ENCODE data around the gene ATG7. TPM values are rescaled to one million over a fixed set of nuclear protein-coding genes. Genes with fewer than 3 reads are reported as not detected.

The ATG7 gene
- total RNA-seq, 1 donor: 131 TPM

DNA sequence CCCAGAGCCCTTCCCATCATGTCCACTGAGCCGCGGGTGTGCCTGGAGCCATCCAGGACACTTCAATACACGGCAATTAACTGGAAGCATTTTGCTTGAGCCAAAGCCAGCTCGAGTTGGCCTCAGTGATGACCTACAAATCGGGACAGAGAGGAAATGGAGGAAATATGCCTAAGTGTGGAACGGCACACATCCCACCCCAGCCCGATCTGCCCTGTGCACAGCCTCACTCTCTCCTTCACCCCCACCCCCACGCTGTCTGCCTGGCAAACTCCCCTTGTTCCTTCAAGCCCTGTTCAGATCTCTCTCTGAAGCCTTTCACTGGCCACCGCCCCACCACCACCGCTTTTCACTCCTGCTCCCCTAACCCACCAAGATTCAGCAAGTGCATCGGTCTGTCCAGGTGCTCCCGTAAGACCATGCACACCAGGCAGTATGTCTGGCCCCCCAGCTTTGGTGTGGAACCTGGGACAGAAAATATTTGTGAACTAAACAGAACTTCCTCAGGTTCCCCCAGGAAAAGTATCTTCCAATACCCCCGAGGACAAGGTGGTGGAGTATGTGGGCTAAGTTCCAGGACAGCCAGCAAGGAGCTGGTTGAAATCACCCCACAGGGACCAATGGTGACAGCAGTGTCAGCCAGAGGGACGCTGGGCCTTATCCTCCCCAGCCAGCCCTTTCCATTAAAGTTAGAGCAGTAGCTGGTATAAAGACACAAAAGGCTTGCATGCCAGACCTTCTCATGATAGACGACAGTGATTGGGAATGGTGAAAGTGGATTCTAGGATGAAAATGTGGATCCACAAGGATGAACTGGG lies 287.8 kb downstream of the ATG7 start:
- TF ChIP-seq, protein P1, sequence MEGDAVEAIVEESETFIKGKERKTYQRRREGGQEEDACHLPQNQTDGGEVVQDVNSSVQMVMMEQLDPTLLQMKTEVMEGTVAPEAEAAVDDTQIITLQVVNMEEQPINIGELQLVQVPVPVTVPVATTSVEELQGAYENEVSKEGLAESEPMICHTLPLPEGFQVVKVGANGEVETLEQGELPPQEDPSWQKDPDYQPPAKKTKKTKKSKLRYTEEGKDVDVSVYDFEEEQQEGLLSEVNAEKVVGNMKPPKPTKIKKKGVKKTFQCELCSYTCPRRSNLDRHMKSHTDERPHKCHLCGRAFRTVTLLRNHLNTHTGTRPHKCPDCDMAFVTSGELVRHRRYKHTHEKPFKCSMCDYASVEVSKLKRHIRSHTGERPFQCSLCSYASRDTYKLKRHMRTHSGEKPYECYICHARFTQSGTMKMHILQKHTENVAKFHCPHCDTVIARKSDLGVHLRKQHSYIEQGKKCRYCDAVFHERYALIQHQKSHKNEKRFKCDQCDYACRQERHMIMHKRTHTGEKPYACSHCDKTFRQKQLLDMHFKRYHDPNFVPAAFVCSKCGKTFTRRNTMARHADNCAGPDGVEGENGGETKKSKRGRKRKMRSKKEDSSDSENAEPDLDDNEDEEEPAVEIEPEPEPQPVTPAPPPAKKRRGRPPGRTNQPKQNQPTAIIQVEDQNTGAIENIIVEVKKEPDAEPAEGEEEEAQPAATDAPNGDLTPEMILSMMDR (IDR thresholded peaks at IDR 0.05; ENCODE audit: insufficient read depth, low read depth, low read length): no peak
- no peak overlapping the region for H3K4me3 ChIP-seq (ENCODE audit: low read depth, low read length)
- DNase-seq (ENCODE audit: low read depth): no peak

DNA sequence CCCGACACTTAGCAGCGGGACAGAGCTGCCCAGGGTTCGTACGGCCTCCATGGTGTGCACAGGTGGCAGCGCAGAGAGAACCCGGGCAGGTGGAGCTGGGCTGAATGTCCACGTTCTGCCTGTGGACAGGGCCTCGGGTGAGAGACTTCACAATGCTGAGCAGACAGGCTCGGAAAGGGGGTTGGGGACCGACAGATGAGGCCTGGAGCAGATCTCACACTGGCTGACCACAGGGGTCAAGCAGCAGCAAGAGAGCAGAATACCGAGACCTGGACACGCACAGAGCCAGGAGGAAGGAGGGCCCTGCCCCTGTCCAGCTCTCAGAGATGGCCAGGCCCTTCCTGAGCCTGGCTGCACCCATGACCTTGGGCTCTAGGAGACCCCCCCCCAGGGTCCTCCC lies 288.5 kb downstream of the ATG7 start:
- no peak overlapping the region for H3K4me3 ChIP-seq (ENCODE audit: low read depth, low read length)
- TF ChIP-seq, protein P1 (IDR thresholded peaks at IDR 0.05; ENCODE audit: insufficient read depth, low read depth, low read length): no peak
- DNase-seq (ENCODE audit: low read depth): peak; percentile 73

DNA sequence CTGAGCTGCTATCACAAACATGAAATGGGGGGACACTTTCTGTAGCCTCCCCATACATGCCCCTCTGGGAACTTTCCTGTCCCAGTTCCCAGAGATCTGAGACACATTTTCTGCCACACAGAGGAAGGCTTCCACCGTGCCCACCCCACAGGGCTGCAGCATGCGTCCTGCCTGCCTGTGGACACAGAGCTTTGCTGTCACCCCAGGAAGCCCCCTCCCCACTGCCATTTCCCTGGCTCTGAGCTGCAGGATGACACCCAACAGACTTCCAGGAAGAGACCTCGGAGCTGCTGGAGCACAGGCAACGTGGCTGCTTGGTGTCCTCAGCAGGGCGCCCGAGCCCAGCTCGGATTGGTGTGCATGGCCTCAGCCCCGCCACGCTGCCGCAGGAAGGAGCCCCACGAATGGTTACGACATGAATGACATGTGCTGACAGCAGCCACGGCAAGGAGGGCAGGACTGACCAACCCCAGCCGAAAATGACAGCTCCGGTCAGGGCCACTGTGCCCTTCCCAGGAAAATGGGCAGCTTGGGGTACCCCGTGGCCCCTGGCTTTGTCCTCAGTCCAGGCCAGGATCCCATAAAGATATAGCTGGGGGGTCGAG lies 290.2 kb downstream of the ATG7 start:
- TF ChIP-seq, protein P1 (IDR thresholded peaks at IDR 0.05; ENCODE audit: insufficient read depth, low read depth, low read length): no peak
- no peak overlapping the region for H3K4me3 ChIP-seq (ENCODE audit: low read depth, low read length)
- DNase-seq (ENCODE audit: low read depth): no peak

DNA sequence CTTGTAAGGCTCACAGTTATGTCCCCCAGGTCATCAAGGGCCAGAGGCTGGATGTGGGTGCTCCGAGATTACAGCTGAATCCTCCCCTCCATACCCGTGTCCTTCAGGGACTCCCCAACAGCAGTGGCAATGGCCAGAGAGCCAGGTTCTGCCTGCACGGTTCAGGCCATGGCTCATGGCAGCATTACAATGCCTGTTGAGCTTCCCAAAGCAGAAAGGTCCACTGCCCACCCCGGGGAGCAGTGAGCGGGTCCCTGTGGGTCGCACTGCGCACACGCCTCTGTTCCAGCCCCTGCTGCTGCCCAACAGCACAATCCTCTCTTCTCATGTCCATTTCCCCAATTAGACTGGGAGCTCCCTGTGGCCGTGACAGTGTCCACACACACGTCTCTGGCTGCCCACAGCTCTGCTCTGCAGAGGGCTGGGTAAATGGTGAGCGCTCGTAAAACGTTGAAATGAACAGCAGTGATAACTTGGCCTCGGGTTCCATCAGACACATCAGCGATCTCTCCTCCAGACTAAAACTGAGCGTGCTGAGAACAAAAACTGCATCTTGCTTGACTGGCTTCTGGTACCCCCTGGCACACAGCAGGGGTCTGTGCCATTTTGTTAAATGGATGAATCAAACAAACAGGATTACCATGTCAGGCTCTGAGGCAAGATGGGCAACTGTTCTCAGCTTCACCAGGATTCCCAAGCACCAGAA lies 291.1 kb downstream of the ATG7 start:
- no peak overlapping the region for H3K4me3 ChIP-seq (ENCODE audit: low read depth, low read length)
- DNase-seq (ENCODE audit: low read depth): no peak
- TF ChIP-seq, protein P1 (IDR thresholded peaks at IDR 0.05; ENCODE audit: insufficient read depth, low read depth, low read length): no peak

DNA sequence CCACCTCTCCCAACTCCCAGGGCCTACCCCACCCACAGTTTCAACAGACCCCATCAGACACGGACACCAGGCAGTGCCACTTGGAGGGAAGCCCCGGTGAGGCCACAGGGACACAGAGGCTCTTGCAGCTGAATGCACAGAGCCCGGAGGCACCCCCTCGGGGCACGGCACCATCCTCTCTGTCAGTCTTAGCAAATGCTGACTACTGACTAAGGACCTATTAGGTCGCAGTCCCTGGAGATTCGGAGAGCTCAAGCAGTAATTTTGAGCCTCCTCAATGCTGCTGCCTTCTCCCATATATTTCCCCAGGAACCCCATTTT lies 291.6 kb downstream of the ATG7 start:
- H3K4me3 ChIP-seq (ENCODE audit: low read depth, low read length): no peak overlapping the region
- TF ChIP-seq, protein P1 (IDR thresholded peaks at IDR 0.05; ENCODE audit: insufficient read depth, low read depth, low read length): no peak
- DNase-seq (ENCODE audit: low read depth): no peak

DNA sequence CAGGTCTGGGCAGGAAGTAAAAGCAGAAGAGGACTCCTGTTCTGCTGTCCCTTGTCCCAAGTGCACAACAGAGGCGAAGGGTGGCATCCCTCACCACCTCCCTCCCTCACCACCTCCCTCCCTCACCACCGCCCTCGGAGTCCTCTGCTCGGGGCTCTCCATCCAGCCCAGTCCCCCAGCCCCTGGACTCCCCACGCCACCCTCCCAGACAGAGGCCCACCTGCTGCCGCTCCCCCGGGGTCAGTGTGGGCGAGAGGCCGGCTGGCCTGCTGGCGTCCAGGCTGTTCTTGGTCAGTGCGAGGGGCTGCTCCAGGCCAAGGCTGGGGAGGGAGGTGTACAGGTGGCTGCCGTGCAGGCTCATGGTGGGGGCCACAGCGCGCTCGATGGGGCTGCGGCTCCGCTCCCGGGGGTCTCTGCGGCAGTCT lies 292.4 kb downstream of the ATG7 start:
- no peak overlapping the region for H3K4me3 ChIP-seq (ENCODE audit: low read depth, low read length)
- DNase-seq (ENCODE audit: low read depth): no peak
- TF ChIP-seq, protein P1 (IDR thresholded peaks at IDR 0.05; ENCODE audit: insufficient read depth, low read depth, low read length): no peak

Measured in fibroblast of villous mesenchyme (primary cell).